DND-41 (cell line): ENCODE measurements around the gene GALNT7.

Experiments
- ATAC-seq: fragments of 200-7000 bp; cut with Tn5 transposase; 3 replicates; pipeline ENCODE4 v1.9.1; 2021; ENCODE audit warnings: low read depth; ENCODE audit not compliant: insufficient read depth
- DNase-seq: peaks from one replicate; pipeline ENCODE4 v3.0.0-alpha.2; 2020
- H2AFZ ChIP-seq: 2 replicates; pipeline ENCODE4 v1.6.0; 2012; ENCODE audit warnings: low read depth, low read length
- H3K27ac ChIP-seq: 2 replicates; pipeline ENCODE4 v1.5.1; 2012; ENCODE audit warnings: low read length, inconsistent platforms
- H3K27me3 ChIP-seq: fragments of 200-600 bp; sonication (generic); 2 replicates; pipeline ENCODE4 v1.6.0; 2012; ENCODE audit warnings: low read length, mild to moderate bottlenecking, inconsistent platforms; ENCODE audit not compliant: insufficient read depth, poor library complexity
- H3K36me3 ChIP-seq: 2 replicates; pipeline ENCODE4 v1.5.1; 2012; ENCODE audit warnings: low read length, inconsistent platforms; ENCODE audit not compliant: insufficient read depth
- H3K4me1 ChIP-seq: 2 replicates; pipeline ENCODE4 v1.5.1; 2012; ENCODE audit warnings: mild to moderate bottlenecking, low read length; ENCODE audit not compliant: insufficient read depth
- H3K4me2 ChIP-seq: 2 replicates; pipeline ENCODE4 v1.6.0; 2012; ENCODE audit warnings: mild to moderate bottlenecking, moderate library complexity, low read length, inconsistent platforms; ENCODE audit not compliant: insufficient read depth
- H3K4me3 ChIP-seq, 2 experiments: fragments of 200-600 bp in 1 of 2; shearing (Covaris generic) in 1 of 2; 2 replicates each; pipeline ENCODE4 v1.5.1; 2012 to 2016; ENCODE audit warnings: inconsistent platforms in 2 of 2, low read length in 2 of 2, mild to moderate bottlenecking in 2 of 2, low read depth in 1 of 2, moderate library complexity in 1 of 2
- H3K79me2 ChIP-seq: 2 replicates; pipeline ENCODE4 v1.6.0; 2012; ENCODE audit warnings: low read length, inconsistent platforms; ENCODE audit not compliant: insufficient read depth
- H3K9ac ChIP-seq: 2 replicates; pipeline ENCODE4 v1.6.0; 2012; ENCODE audit warnings: low read depth, mild to moderate bottlenecking, inconsistent platforms, low read length, moderate library complexity
- H3K9me3 ChIP-seq: 2 replicates; pipeline ENCODE4 v1.5.1; 2012; ENCODE audit warnings: low read length, moderate library complexity, mild to moderate bottlenecking, inconsistent platforms; ENCODE audit not compliant: insufficient read depth, severe bottlenecking
- H4K20me1 ChIP-seq: 2 replicates; pipeline ENCODE4 v1.6.0; 2012; ENCODE audit warnings: low read length; ENCODE audit not compliant: insufficient read depth
- CTCF ChIP-seq: IDR thresholded peaks from 2 replicates; pipeline ENCODE4 v1.5.1; 2012; ENCODE audit warnings: borderline replicate concordance, low read length, moderate library complexity, mild to moderate bottlenecking; ENCODE audit not compliant: poor library complexity, severe bottlenecking; ENCODE audit errors: extremely low read depth
- EZH2 ChIP-seq: IDR thresholded peaks from 3 replicates; pipeline ENCODE4 v1.6.1; 2012; ENCODE audit warnings: borderline replicate concordance, low read depth, mild to moderate bottlenecking, moderate library complexity, low read length, inconsistent platforms; ENCODE audit not compliant: severe bottlenecking

GALNT7 gene

GRCh38 chr4:173235050-173235449 is 66.4 kb downstream of the GALNT7 start:
- H3K9ac ChIP-seq: no peak overlapping the region
- no peaks in the 10 kb centered on the region for H3K27me3 ChIP-seq
- peaks cover 43% of the 10 kb centered on the region for H3K4me1 ChIP-seq
- TF ChIP-seq CTCF (no peak), EZH2 (no peak)
- peaks cover 20% of the 10 kb centered on the region for H3K36me3 ChIP-seq
- no peak overlapping the region for H2AFZ ChIP-seq
- peaks cover 100% of the 10 kb centered on the region for H3K79me2 ChIP-seq
- no peak overlapping the region for H3K4me2 ChIP-seq
- H3K9me3 ChIP-seq: no peaks in the 10 kb centered on the region
- no peak for ATAC-seq
- H3K4me3 ChIP-seq: no peak overlapping the region
- H4K20me1 ChIP-seq: peaks cover 18% of the 10 kb centered on the region; the same call in 1 of the 2 replicates
- peak overlapping the region; percentile 46; the same call in 1 of the 2 replicates for H3K27ac ChIP-seq
- no peak for DNase-seq

DNA sequence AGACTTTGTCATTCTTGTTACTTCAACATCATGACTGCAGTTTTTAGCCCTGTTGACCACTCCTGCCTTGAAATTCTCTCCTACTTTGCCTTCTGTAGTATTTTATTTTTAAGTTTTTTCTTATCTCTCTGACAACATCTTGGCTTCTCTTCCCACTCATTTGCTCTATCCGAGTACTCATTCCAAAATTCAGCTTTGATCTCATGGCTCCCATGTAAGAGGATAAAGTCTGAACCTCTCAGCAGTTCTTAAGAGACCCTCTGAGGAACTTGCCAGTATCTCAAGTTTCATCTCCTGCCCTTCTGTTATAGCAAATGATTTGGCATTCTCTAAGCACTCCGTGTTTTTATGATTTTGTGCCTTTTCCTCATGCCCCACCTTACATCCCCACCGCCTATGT is 67.7 kb downstream of the GALNT7 start:
- H3K9ac ChIP-seq: no peak overlapping the region
- no peak for TF ChIP-seq EZH2
- no peak for TF ChIP-seq CTCF
- no peak overlapping the region for H3K4me2 ChIP-seq
- DNase-seq (no peak), ATAC-seq (no peak)
- H3K27me3 ChIP-seq: no peaks in the 10 kb centered on the region
- H2AFZ ChIP-seq: no peak overlapping the region
- H3K36me3 ChIP-seq: peaks cover 20% of the 10 kb centered on the region
- H3K4me3 ChIP-seq: no peak overlapping the region
- H4K20me1 ChIP-seq: peaks cover 18% of the 10 kb centered on the region; the same call in 1 of the 2 replicates
- H3K4me1 ChIP-seq: peaks cover 53% of the 10 kb centered on the region
- H3K27ac ChIP-seq: peak overlapping the region; percentile 59
- peaks cover 100% of the 10 kb centered on the region for H3K79me2 ChIP-seq
- no peaks in the 10 kb centered on the region for H3K9me3 ChIP-seq

GRCh38 chr4:173237152-173237551 is 68.5 kb downstream of the GALNT7 start:
- Histone ChIP-seq H3K36me3 (peaks cover 15% of the 10 kb centered on the region), H3K9ac (no peak overlapping the region), H3K9me3 (no peaks in the 10 kb centered on the region), H4K20me1 (peaks cover 18% of the 10 kb centered on the region; the same call in 1 of the 2 replicates), H3K4me1 (peaks cover 61% of the 10 kb centered on the region), H3K4me2 (no peak overlapping the region), H3K27ac (peak overlapping the region; percentile 59), H3K27me3 (no peaks in the 10 kb centered on the region), H2AFZ (no peak overlapping the region), H3K4me3 (no peak overlapping the region), H3K79me2 (peaks cover 99% of the 10 kb centered on the region)
- TF ChIP-seq EZH2: no peak
- peak; percentile 27 for TF ChIP-seq CTCF
- DNase-seq (no peak), ATAC-seq (peak; percentile 58; the same call in 2 of the 3 replicates)

- no peak overlapping the region for H3K4me3 ChIP-seq
- ATAC-seq: peak; percentile 33
- no peak overlapping the region for H2AFZ ChIP-seq
- TF ChIP-seq EZH2: no peak
- no peak for TF ChIP-seq CTCF
- H3K27me3 ChIP-seq: no peaks in the 10 kb centered on the region
- no peaks in the 10 kb centered on the region for H3K9me3 ChIP-seq
- no peak for DNase-seq
- peaks cover 68% of the 10 kb centered on the region for H3K4me1 ChIP-seq
- H3K36me3 ChIP-seq: peaks cover 12% of the 10 kb centered on the region
- H3K9ac ChIP-seq: no peak overlapping the region
- 0 out of 2 replicates have a peak overlapping the region, but pooled peaks have one; percentile 14 for H3K27ac ChIP-seq
- H3K4me2 ChIP-seq: no peak overlapping the region
- H4K20me1 ChIP-seq: peaks cover 18% of the 10 kb centered on the region; the same call in 1 of the 2 replicates
- H3K79me2 ChIP-seq: peaks cover 99% of the 10 kb centered on the region
Observed at GRCh38 chr4:173237762-173238161, 69.2 kb downstream of the GALNT7 start.
